Prostate gland (tissue), 2 donors: ENCODE results near the gene ABCA13.

Experiments
- CTCF ChIP-seq, 4 experiments: fragments of 200-600 bp in 2 of 4; fragments of 450-650 bp in 2 of 4; sonication (generic) in 2 of 4; IDR thresholded peaks; 1 replicate in 3 of 4; 2 replicates in 1 of 4; pipeline ENCODE4 v1.5.1; 2016 to 2019; ENCODE audit warnings: antibody characterized with exemption in 4 of 4, mild to moderate bottlenecking in 2 of 4, moderate library complexity in 2 of 4
- POLR2A ChIP-seq: fragments of 450-650 bp; IDR thresholded peaks from one replicate; pipeline ENCODE4 v1.6.1; 2016; ENCODE audit warnings: antibody characterized with exemption, mild to moderate bottlenecking

- no peak for TF ChIP-seq CTCF (IDR thresholded peaks at IDR 0.05)
- TF ChIP-seq POLR2A: no peak
These were observed 36.0 kb downstream of the ABCA13 start for GRCh38 chr7:48207155-48207675.
